GM12891 (cell line): ENCODE results near the gene CD44.

Experiments used
- PAX5 ChIP-seq: IDR thresholded peaks from 2 replicates; pipeline ENCODE4 v1.6.1; 2011; ENCODE audit warnings: low read length, moderate library complexity, mild to moderate bottlenecking; ENCODE audit not compliant: insufficient read depth, severe bottlenecking
- POLR2A ChIP-seq: IDR thresholded peaks from 2 replicates; pipeline ENCODE4 v1.6.1; 2011; ENCODE audit warnings: low read depth, low read length, control low read depth
- POLR2AphosphoS5 ChIP-seq: IDR thresholded peaks from 2 replicates; pipeline ENCODE4 v1.6.1; 2011; ENCODE audit warnings: low read depth, low read length, control low read depth
- POU2F2 ChIP-seq: IDR thresholded peaks from 2 replicates; pipeline ENCODE4 v1.6.1; 2011; ENCODE audit warnings: low read depth, mild to moderate bottlenecking, control low read depth, low read length, moderate library complexity
- SPI1 ChIP-seq: IDR thresholded peaks from 2 replicates; pipeline ENCODE4 v1.6.1; 2011; ENCODE audit warnings: low read depth, low read length, control low read depth
- TAF1 ChIP-seq: IDR thresholded peaks from 2 replicates; pipeline ENCODE4 v1.6.1; 2011; ENCODE audit warnings: low read depth, low read length, control low read depth

DNA sequence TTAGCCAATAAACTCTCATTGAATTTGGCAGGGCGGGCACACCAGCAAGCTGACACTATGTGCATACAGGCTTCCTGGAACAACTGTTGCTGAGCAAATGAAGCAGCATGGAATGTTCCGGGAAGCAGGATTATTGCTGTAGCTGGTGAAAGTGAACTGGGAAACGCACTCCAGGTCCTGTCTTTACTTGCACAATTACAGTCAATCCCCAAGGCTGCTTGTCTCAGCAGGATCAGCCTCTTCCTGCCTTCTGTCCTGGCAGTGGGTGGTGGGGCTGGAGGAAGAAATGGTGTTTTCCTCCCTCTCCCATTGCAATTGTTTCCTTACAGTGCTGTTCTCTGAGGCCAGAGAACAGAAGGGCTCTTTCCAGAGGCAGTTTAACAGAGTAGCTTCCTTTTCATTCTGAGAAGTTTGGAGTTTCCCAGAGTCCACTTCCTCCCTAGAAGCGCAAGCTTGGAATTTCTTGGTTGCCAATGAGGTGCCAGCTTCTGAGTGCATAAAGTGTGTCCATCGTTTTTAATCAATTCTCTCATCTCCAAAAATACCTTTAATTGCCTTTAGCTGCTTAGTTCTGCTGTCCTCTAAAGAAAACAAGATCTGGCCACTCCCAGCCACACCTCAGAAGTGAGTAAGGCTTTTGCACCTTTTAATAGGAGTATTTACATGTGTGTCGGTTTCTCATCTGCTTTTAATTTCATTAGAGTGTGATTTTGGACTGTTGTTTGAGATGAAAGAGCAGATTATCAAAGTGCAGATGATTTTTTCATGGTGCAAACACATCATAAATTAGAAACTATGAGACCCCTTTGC is 19.9 kb downstream of the CD44 start:
- TF ChIP-seq POLR2A (no peak), POLR2AphosphoS5 (0 out of 2 replicates have a peak, but pooled peaks have one; percentile 27), TAF1 (no peak), PAX5 (no peak), POU2F2 (no peak), SPI1 (no peak)
